ENCODE measurements around the gene TCOF1. TPM values are rescaled to one million over a fixed set of nuclear protein-coding genes. Genes with fewer than 3 reads are reported as not detected.

TCOF1 gene
- total and polyA plus RNA-seq, 2 donors (not counting 1 experiment from before 2014, with no cell fraction given) = 30.9 to 62.4 TPM

DNA sequence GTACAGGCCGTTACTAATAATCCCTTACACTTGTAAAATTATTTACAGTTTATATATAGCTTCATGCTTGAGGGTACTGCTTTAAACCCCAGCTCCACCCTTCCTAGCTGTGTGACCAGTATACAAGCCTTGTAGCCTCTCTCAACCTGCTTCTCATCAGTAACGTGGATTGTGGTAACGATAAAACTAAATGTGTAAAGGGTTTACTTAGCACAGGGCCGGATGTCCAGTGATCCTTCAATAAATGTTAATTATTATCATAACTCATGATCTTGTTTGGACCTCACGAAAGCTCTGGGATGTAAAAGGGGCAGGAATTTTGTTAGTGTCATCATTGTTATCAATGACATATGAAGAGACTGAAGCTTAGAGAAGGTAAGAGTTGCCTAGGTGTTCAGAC lies 47.3 kb upstream of the TCOF1 start:
- Mint-ChIP-seq H3K27me3 (peaks cover 26% of the 10 kb centered on the region), H3K4me3 (no peak overlapping the region), H3K4me1 (no peaks in the 10 kb centered on the region), H3K27ac (no peak overlapping the region), H3K9me3 (ENCODE audit: insufficient read depth) (no peaks in the 10 kb centered on the region)
- H3K4me1 ChIP-seq (ENCODE audit: control insufficient read depth in 2 of 2, insufficient read depth in 2 of 2, low read length in 2 of 2) = no peaks in the 10 kb centered on the region
- H3K4me3 ChIP-seq (ENCODE audit: control extremely low read depth in 1 of 5, extremely low read depth in 1 of 5, insufficient read depth in 1 of 5, low read depth in 2 of 5, low read length in 4 of 5) = no peak overlapping the region
- no peak overlapping the region for H3K27ac ChIP-seq (ENCODE audit: low read length in 2 of 2)
- H3K36me3 ChIP-seq (replicated peaks in 1 of 2; ENCODE audit: control extremely low read depth in 1 of 2, control insufficient read depth in 1 of 2, extremely low read depth in 1 of 2, insufficient read depth in 2 of 2, low read length in 1 of 2) = no peaks in the 10 kb centered on the region
- CTCF ChIA-PET = interaction anchor here (0.6 kb wide), 1 partner anchor 141 kb away, joined by 4 read pairs; no protein-coding TSS in a partner anchor
- TF ChIP-seq, protein P1, sequence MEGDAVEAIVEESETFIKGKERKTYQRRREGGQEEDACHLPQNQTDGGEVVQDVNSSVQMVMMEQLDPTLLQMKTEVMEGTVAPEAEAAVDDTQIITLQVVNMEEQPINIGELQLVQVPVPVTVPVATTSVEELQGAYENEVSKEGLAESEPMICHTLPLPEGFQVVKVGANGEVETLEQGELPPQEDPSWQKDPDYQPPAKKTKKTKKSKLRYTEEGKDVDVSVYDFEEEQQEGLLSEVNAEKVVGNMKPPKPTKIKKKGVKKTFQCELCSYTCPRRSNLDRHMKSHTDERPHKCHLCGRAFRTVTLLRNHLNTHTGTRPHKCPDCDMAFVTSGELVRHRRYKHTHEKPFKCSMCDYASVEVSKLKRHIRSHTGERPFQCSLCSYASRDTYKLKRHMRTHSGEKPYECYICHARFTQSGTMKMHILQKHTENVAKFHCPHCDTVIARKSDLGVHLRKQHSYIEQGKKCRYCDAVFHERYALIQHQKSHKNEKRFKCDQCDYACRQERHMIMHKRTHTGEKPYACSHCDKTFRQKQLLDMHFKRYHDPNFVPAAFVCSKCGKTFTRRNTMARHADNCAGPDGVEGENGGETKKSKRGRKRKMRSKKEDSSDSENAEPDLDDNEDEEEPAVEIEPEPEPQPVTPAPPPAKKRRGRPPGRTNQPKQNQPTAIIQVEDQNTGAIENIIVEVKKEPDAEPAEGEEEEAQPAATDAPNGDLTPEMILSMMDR (IDR thresholded peaks at IDR 0.05) = no peak
- no peak for TF ChIP-seq EZH2 (IDR thresholded peaks at IDR 0.05; ENCODE audit: borderline replicate concordance, insufficient read depth, low read depth, low read length, poor library complexity, severe bottlenecking)
- no peak for DNase-seq
- POLR2A ChIA-PET = no interaction called here
- no peak for ATAC-seq (ENCODE audit: low read depth)
- WGBS (ENCODE audit: insufficient coverage) = no CpG with 5 or more reads among the region's 5 CpGs
- H3K79me2 ChIP-seq (ENCODE audit: control insufficient read depth, insufficient read depth, low read length) = no peaks in the 10 kb centered on the region
- peaks cover 0 to 5% (median 0%) of the 10 kb centered on the region in 4 experiments for H3K27me3 ChIP-seq (replicated peaks in 1 of 4; ENCODE audit: control extremely low read depth in 1 of 4, control insufficient read depth in 3 of 4, insufficient read depth in 4 of 4, low read length in 3 of 4)
- H3K9me3 ChIP-seq (ENCODE audit: control extremely low read depth in 1 of 3, control insufficient read depth in 2 of 3, insufficient read depth in 1 of 3, low read length in 2 of 3) = no peaks in the 10 kb centered on the region
- H3K9ac ChIP-seq (ENCODE audit: low read length) = no peak overlapping the region
- H4K20me1 ChIP-seq (ENCODE audit: control insufficient read depth, insufficient read depth, low read length, poor library complexity, severe bottlenecking) = no peaks in the 10 kb centered on the region
- intact Hi-C loops (cut with micrococcal nuclease) = no loop called here
- H3K4me2 ChIP-seq (replicated peaks; ENCODE audit: low read depth, low read length, poor library complexity, severe bottlenecking) = no peak overlapping the region
- H2AFZ ChIP-seq (ENCODE audit: insufficient read depth, low read depth, low read length, poor library complexity, severe bottlenecking) = no peak overlapping the region

DNA sequence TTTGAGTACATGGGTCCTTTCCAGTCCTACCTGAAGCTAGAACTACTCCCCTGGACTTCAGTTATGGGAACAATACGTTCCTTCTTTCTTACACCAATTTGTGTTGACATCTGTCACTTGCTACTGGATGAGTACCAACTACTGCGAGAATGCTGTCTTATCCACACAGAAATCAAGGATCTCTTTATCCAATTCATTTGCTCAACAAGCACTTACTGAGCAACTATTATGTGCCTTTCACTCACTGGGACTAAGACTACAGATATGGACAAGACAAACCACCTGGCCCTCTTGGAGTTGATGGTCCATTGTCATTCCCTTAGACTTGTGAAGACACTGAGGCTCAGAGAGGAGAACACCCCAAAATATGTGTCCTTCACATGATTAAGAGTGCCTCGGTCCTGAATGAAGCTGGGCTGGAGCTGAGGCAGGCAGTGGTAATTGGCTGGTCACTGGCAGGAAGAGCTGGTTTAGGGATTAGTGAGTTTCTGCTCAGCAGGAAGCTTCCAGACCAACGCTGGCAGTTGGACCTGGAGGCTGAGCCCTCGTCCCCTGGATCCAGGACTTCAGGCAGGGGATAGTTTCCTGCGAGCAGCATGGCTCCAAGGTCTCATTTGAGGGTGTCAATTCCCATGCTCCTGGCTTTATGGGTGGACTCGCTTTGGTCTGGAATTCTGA lies 46.3 kb upstream of the TCOF1 start:
- no peak overlapping the region for H3K9ac ChIP-seq (ENCODE audit: low read length)
- no peak overlapping the region for H3K27ac Mint-ChIP-seq
- intact Hi-C loops (cut with micrococcal nuclease) = no loop called here
- no peak overlapping the region for H3K4me2 ChIP-seq (replicated peaks; ENCODE audit: low read depth, low read length, poor library complexity, severe bottlenecking)
- H3K27ac ChIP-seq (ENCODE audit: low read length in 2 of 2) = no peak overlapping the region
- H3K4me1 Mint-ChIP-seq = no peaks in the 10 kb centered on the region
- H3K27me3 ChIP-seq (replicated peaks in 1 of 4; ENCODE audit: control extremely low read depth in 1 of 4, control insufficient read depth in 3 of 4, insufficient read depth in 4 of 4, low read length in 3 of 4) = peaks cover 0 to 5% (median 0%) of the 10 kb centered on the region in 4 experiments
- H3K4me3 ChIP-seq (ENCODE audit: control extremely low read depth in 1 of 5, extremely low read depth in 1 of 5, insufficient read depth in 1 of 5, low read depth in 2 of 5, low read length in 4 of 5) = no peak overlapping the region
- WGBS (ENCODE audit: insufficient coverage) = 82% methylated on average over 6 of the region's 7 CpGs
- no peaks in the 10 kb centered on the region for H3K9me3 Mint-ChIP-seq (ENCODE audit: insufficient read depth)
- H4K20me1 ChIP-seq (ENCODE audit: control insufficient read depth, insufficient read depth, low read length, poor library complexity, severe bottlenecking) = no peaks in the 10 kb centered on the region
- no peak for TF ChIP-seq EZH2 (IDR thresholded peaks at IDR 0.05; ENCODE audit: borderline replicate concordance, insufficient read depth, low read depth, low read length, poor library complexity, severe bottlenecking)
- TF ChIP-seq, protein P1 (IDR thresholded peaks at IDR 0.05) = no peak
- H3K9me3 ChIP-seq (ENCODE audit: control extremely low read depth in 1 of 3, control insufficient read depth in 2 of 3, insufficient read depth in 1 of 3, low read length in 2 of 3) = no peaks in the 10 kb centered on the region
- no peaks in the 10 kb centered on the region for H3K4me1 ChIP-seq (ENCODE audit: control insufficient read depth in 2 of 2, insufficient read depth in 2 of 2, low read length in 2 of 2)
- no peaks in the 10 kb centered on the region for H3K79me2 ChIP-seq (ENCODE audit: control insufficient read depth, insufficient read depth, low read length)
- H3K27me3 Mint-ChIP-seq = peaks cover 22% of the 10 kb centered on the region
- ChIA-PET CTCF (interaction anchor here (0.6 kb wide), 1 partner anchor 140 kb away, joined by 4 read pairs; no protein-coding TSS in a partner anchor), POLR2A (no interaction called here)
- ATAC-seq (ENCODE audit: low read depth) (no peak), DNase-seq (no peak)
- no peak overlapping the region for H2AFZ ChIP-seq (ENCODE audit: insufficient read depth, low read depth, low read length, poor library complexity, severe bottlenecking)
- H3K36me3 ChIP-seq (replicated peaks in 1 of 2; ENCODE audit: control extremely low read depth in 1 of 2, control insufficient read depth in 1 of 2, extremely low read depth in 1 of 2, insufficient read depth in 2 of 2, low read length in 1 of 2) = no peaks in the 10 kb centered on the region
- H3K4me3 Mint-ChIP-seq = no peak overlapping the region
